Measurements from ENCODE around the gene PSMC3.

- TF ChIP-seq GATA3 (IDR thresholded peaks at IDR 0.05; ENCODE audit: low read depth, low read length) (no peak), GATA2 (IDR thresholded peaks at IDR 0.05; ENCODE audit: low read depth, low read length) (no peak)
Measured at GRCh38 chr11:47395223-47396048, 30.8 kb downstream of the PSMC3 start.
